GOT3 (cell line): ENCODE data around the gene GCM1.
"Not testable (repeated sequence)": the region's sequence is repeated elsewhere in the genome, so short reads cannot be mapped to it uniquely, and the experiment has no call there.

Source experiments
- DNase-seq: peaks from one replicate; lab custom pipeline; 2025; ENCODE audit warnings: mixed read lengths; lab: John Stamatoyannopoulos, UW

GCM1 gene

GRCh38 chr6:53148684-53149083 lies at the start of gene GCM1:
GCM1 (minus strand) TSS chr6:53148841; CDS start chr6:53145632, 3,209 bp downstream.
- no peak for DNase-seq

GRCh38 chr6:53197553-53197952 lies 48.9 kb upstream of the GCM1 start:
- no peak for DNase-seq

- no peak for DNase-seq
Measured at GRCh38 chr6:53195048-53195447, 46.4 kb upstream of the GCM1 start.

GRCh38 chr6:53192682-53193188 lies 44.1 kb upstream of the GCM1 start:
- no peak for DNase-seq

- DNase-seq, result no peak
Measured at GRCh38 chr6:53189554-53189953, 40.9 kb upstream of the GCM1 start.

- DNase-seq, result no peak
Measured at GRCh38 chr6:53188833-53189232, 40.2 kb upstream of the GCM1 start.

- DNase-seq, result no peak
Measured at GRCh38 chr6:53180678-53181077, 32.0 kb upstream of the GCM1 start.

- DNase-seq, result no peak
Measured at GRCh38 chr6:53179961-53180651, 31.5 kb upstream of the GCM1 start.

- no peak for DNase-seq
Measured at GRCh38 chr6:53178837-53179432, 30.3 kb upstream of the GCM1 start.

- no peak for DNase-seq
Measured at GRCh38 chr6:53175027-53175426, 26.4 kb upstream of the GCM1 start.

- no peak for DNase-seq
Measured at GRCh38 chr6:53172468-53172803, 23.8 kb upstream of the GCM1 start.

GRCh38 chr6:53171605-53172467 lies 23.2 kb upstream of the GCM1 start:
- peak; percentile 52 for DNase-seq

- DNase-seq, result no peak
Measured at GRCh38 chr6:53168516-53169267, 20.1 kb upstream of the GCM1 start.

- no peak for DNase-seq
Measured at GRCh38 chr6:53165293-53165692, 16.7 kb upstream of the GCM1 start.

GRCh38 chr6:53162606-53163005 lies 14.0 kb upstream of the GCM1 start:
- DNase-seq, result no peak

GRCh38 chr6:53161481-53162009 lies 12.9 kb upstream of the GCM1 start:
- DNase-seq, result no peak

GRCh38 chr6:53159558-53159957 lies 10.9 kb upstream of the GCM1 start:
- DNase-seq, result no peak

GRCh38 chr6:53158076-53158475 lies 9.4 kb upstream of the GCM1 start:
- not testable (repeated sequence) for DNase-seq

- not testable (repeated sequence) for DNase-seq
Measured at GRCh38 chr6:53155279-53155678, 6.6 kb upstream of the GCM1 start.

GRCh38 chr6:53154794-53155193 lies 6.2 kb upstream of the GCM1 start:
- DNase-seq, result no peak

GRCh38 chr6:53154071-53154470 lies 5.4 kb upstream of the GCM1 start:
- DNase-seq, result no peak

GRCh38 chr6:53152576-53152975 lies 3.9 kb upstream of the GCM1 start:
- no peak for DNase-seq
